Measurements from ENCODE around the gene DOK6.
"Not testable (repeated sequence)": the region's sequence is repeated elsewhere in the genome, so short reads cannot be mapped to it uniquely, and the experiment has no call there.

DOK6 gene

GRCh38 chr18:69622961-69623360 is 222.3 kb downstream of the DOK6 start:
- no peak for DNase-seq (ENCODE audit: low read depth, low spot score)

- DNase-seq (ENCODE audit: low read depth, low spot score): no peak
These were observed 225.5 kb downstream of the DOK6 start for GRCh38 chr18:69626171-69626570.

- no peak for DNase-seq (ENCODE audit: low read depth, low spot score)
These were observed 226.1 kb downstream of the DOK6 start for GRCh38 chr18:69626643-69627242.

GRCh38 chr18:69628774-69629359 is 228.2 kb downstream of the DOK6 start:
- no peak for DNase-seq (ENCODE audit: low read depth, low spot score)

- DNase-seq (ENCODE audit: low read depth, low spot score): no peak
These were observed 230.6 kb downstream of the DOK6 start for GRCh38 chr18:69631281-69631680.

- no peak for DNase-seq (ENCODE audit: low read depth, low spot score)
These were observed 234.8 kb downstream of the DOK6 start for GRCh38 chr18:69635482-69635881.

- DNase-seq (ENCODE audit: low read depth, low spot score): peak; percentile 14
These were observed 236.0 kb downstream of the DOK6 start for GRCh38 chr18:69636529-69637301.

- no peak for DNase-seq (ENCODE audit: low read depth, low spot score)
These were observed 237.4 kb downstream of the DOK6 start for GRCh38 chr18:69638056-69638455.

GRCh38 chr18:69647702-69648101 is 247.0 kb downstream of the DOK6 start:
- no peak for DNase-seq (ENCODE audit: low read depth, low spot score)

GRCh38 chr18:69648486-69648885 is 247.8 kb downstream of the DOK6 start:
- no peak for DNase-seq (ENCODE audit: low read depth, low spot score)

- no peak for DNase-seq (ENCODE audit: low read depth, low spot score)
These were observed 249.0 kb downstream of the DOK6 start for GRCh38 chr18:69649684-69650083.

- no peak for DNase-seq (ENCODE audit: low read depth, low spot score)
These were observed 250.6 kb downstream of the DOK6 start for GRCh38 chr18:69651243-69651642.

GRCh38 chr18:69655816-69656215 is 255.1 kb downstream of the DOK6 start:
- no peak for DNase-seq (ENCODE audit: low read depth, low spot score)

GRCh38 chr18:69658103-69658502 is 257.4 kb downstream of the DOK6 start:
- DNase-seq (ENCODE audit: low read depth, low spot score): no peak

- DNase-seq (ENCODE audit: low read depth, low spot score): no peak
These were observed 258.0 kb downstream of the DOK6 start for GRCh38 chr18:69658685-69659084.

GRCh38 chr18:69659142-69659651 is 258.5 kb downstream of the DOK6 start:
- DNase-seq (ENCODE audit: low read depth, low spot score): no peak

GRCh38 chr18:69662090-69662489 is 261.4 kb downstream of the DOK6 start:
- DNase-seq (ENCODE audit: low read depth, low spot score): not testable (repeated sequence)

GRCh38 chr18:69664399-69664798 is 263.7 kb downstream of the DOK6 start:
- no peak for DNase-seq (ENCODE audit: low read depth, low spot score)

- no peak for DNase-seq (ENCODE audit: low read depth, low spot score)
These were observed 273.7 kb downstream of the DOK6 start for GRCh38 chr18:69674292-69674877.

- no peak for DNase-seq (ENCODE audit: low read depth, low spot score)
These were observed 274.3 kb downstream of the DOK6 start for GRCh38 chr18:69674966-69675365.

- no peak for DNase-seq (ENCODE audit: low read depth, low spot score)
These were observed 276.9 kb downstream of the DOK6 start for GRCh38 chr18:69677595-69677994.

GRCh38 chr18:69680123-69680522 is 279.4 kb downstream of the DOK6 start:
- DNase-seq (ENCODE audit: low read depth, low spot score): no peak
